Measurements from ENCODE around the gene TFE3. TPM values are rescaled to one million over a fixed set of nuclear protein-coding genes. Genes with fewer than 3 reads are reported as not detected.

The TFE3 gene
- total RNA-seq, 4 donors from 2014 or later, result 29.3 to 44.5 (median 34.7) TPM

DNA sequence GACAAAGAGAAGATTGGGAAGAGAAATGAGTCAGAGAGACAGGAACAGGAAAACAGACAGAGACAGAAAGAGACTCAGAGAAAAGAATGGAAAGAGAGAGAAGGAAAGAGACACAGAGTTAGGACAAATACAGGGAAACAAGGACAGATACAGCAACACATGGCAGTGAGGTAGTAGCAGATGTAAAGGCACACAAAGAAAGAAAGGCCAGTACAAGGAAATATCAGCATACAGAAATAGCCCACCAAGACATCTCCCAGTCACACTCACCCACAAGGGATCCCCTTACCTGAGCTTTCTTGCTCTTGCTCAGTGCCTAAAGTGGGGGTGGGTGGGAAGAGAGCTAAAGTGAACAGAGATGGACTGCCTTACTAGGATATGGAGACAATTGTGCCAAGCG is 45.3 kb downstream of the TFE3 start:
- ATAC-seq, result no peak

DNA sequence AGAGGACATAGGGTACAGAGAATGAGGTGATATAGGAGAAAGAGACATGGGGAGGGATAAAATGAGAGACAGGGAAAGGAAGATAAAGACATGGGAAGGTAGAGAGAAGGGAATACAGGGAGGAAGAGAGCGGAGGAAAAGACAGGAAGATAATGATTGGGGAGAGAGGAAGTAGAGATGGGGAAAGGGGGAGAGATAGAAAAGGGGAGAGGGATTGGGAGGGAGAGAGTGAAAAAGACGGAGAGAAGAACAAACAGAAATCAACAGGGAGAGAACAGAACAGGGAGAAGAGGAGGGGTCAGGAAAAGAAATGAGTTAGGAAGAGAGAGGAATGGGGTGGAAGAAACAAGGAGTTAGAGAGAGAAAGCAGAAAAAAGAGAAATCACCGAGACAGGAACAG is 45.7 kb downstream of the TFE3 start:
- TF ChIP-seq, protein P1, sequence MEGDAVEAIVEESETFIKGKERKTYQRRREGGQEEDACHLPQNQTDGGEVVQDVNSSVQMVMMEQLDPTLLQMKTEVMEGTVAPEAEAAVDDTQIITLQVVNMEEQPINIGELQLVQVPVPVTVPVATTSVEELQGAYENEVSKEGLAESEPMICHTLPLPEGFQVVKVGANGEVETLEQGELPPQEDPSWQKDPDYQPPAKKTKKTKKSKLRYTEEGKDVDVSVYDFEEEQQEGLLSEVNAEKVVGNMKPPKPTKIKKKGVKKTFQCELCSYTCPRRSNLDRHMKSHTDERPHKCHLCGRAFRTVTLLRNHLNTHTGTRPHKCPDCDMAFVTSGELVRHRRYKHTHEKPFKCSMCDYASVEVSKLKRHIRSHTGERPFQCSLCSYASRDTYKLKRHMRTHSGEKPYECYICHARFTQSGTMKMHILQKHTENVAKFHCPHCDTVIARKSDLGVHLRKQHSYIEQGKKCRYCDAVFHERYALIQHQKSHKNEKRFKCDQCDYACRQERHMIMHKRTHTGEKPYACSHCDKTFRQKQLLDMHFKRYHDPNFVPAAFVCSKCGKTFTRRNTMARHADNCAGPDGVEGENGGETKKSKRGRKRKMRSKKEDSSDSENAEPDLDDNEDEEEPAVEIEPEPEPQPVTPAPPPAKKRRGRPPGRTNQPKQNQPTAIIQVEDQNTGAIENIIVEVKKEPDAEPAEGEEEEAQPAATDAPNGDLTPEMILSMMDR (IDR thresholded peaks at IDR 0.05 in 4 of 5, conservative IDR thresholded peaks at IDR 0.05 in 1 of 5), result no peak
- no peak for TF ChIP-seq POLR2A (IDR thresholded peaks at IDR 0.05)
- ATAC-seq, result no peak
- Histone ChIP-seq H3K4me1 (peaks cover 3 to 7% of the 10 kb centered on the region in 2 donors), H3K9me3 (no peaks in the 10 kb centered on the region), H3K27me3 (no peaks in the 10 kb centered on the region), H3K36me3 (peaks cover 0 to 14% of the 10 kb centered on the region in 2 donors), H3K4me3 (no peak overlapping the region), H3K27ac (no peak overlapping the region)
- in situ Hi-C loops (cut with MboI; ENCODE audit: low sequenced_read_pairs in 4 of 4), result no loop called here
- DNase-seq, result no peak
- intact Hi-C loops (cut with DNase I; ENCODE audit: low total_unique reads), result no loop called here

More for the DNA sequence above, 45.3 kb downstream of the TFE3 start:
- no peak for TF ChIP-seq POLR2A (IDR thresholded peaks at IDR 0.05)
- TF ChIP-seq, protein P1 (IDR thresholded peaks at IDR 0.05 in 4 of 5, conservative IDR thresholded peaks at IDR 0.05 in 1 of 5), result no peak
- H3K4me3 ChIP-seq, result no peak overlapping the region
- no peak overlapping the region for H3K27ac ChIP-seq
- no peak for DNase-seq
- no peaks in the 10 kb centered on the region for H3K27me3 ChIP-seq
- in situ Hi-C loops (cut with MboI; ENCODE audit: low sequenced_read_pairs in 4 of 4) (no loop called here), intact Hi-C loops (cut with DNase I; ENCODE audit: low total_unique reads) (no loop called here)
- no peaks in the 10 kb centered on the region for H3K9me3 ChIP-seq
- peaks cover 3 to 7% of the 10 kb centered on the region in 2 donors for H3K4me1 ChIP-seq
- H3K36me3 ChIP-seq, result peaks cover 0 to 14% of the 10 kb centered on the region in 2 donors

DNA sequence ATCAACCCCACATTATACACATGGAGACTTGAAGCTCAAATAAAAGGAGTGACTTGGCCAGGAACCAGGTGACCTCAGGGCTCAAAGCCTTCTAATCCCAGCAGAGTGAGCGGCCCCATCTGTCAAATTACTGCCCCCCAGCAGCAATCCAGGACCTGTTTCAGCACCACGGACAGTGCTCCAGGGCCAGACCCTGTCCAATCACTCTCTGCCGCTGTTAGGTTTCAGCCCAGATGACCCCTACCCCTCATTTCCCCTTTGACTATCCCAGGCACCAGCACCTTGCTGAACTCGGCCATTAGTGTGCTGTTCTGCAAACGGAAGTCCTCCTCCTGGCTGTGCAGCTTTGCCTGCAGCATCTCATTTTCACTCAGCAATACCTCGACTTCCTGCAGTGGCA is 46.2 kb downstream of the TFE3 start:
- in situ Hi-C loops (cut with MboI; ENCODE audit: low sequenced_read_pairs in 4 of 4), result no loop called here
- peaks cover 0 to 14% of the 10 kb centered on the region in 2 donors for H3K36me3 ChIP-seq
- DNase-seq (no peak), ATAC-seq (no peak)
- H3K27ac ChIP-seq, result no peak overlapping the region
- TF ChIP-seq, protein P1 (IDR thresholded peaks at IDR 0.05 in 4 of 5, conservative IDR thresholded peaks at IDR 0.05 in 1 of 5), result no peak
- no peak for TF ChIP-seq POLR2A (IDR thresholded peaks at IDR 0.05)
- peaks cover 3 to 7% of the 10 kb centered on the region in 2 donors for H3K4me1 ChIP-seq
- intact Hi-C loops (cut with DNase I; ENCODE audit: low total_unique reads), result no loop called here
- H3K27me3 ChIP-seq, result no peaks in the 10 kb centered on the region
- H3K4me3 ChIP-seq, result no peak overlapping the region
- no peaks in the 10 kb centered on the region for H3K9me3 ChIP-seq

DNA sequence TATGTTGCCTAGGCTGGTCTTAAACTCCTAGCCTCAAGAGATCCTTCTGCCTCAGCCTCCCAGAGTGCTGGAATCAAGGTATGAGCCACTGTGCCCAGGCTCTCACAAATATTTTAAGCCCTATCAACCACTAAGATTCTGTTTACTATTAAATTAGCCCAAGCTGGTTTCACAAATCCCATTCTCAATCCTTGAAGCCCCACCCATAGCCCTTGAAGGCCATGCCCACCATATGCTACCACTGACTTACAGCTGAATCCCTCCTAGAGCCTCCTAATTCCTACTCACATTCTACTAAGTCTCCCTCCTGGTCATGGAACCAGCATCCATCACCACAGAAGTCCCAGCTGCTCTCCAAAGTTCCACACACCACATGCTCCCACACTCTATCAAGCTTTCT is 50.8 kb downstream of the TFE3 start:
- no peaks in the 10 kb centered on the region for H3K27me3 ChIP-seq
- no peak overlapping the region for H3K4me3 ChIP-seq
- intact Hi-C loops (cut with DNase I; ENCODE audit: low total_unique reads) (no loop called here), in situ Hi-C loops (cut with MboI; ENCODE audit: low sequenced_read_pairs in 4 of 4) (no loop called here)
- no peaks in the 10 kb centered on the region for H3K4me1 ChIP-seq
- no peaks in the 10 kb centered on the region for H3K9me3 ChIP-seq
- no peaks in the 10 kb centered on the region for H3K36me3 ChIP-seq
- DNase-seq, result no peak
- ATAC-seq, result no peak
- TF ChIP-seq, protein P1 (IDR thresholded peaks at IDR 0.05 in 4 of 5, conservative IDR thresholded peaks at IDR 0.05 in 1 of 5), result no peak
- no peak for TF ChIP-seq POLR2A (IDR thresholded peaks at IDR 0.05)
- no peak overlapping the region for H3K27ac ChIP-seq

DNA sequence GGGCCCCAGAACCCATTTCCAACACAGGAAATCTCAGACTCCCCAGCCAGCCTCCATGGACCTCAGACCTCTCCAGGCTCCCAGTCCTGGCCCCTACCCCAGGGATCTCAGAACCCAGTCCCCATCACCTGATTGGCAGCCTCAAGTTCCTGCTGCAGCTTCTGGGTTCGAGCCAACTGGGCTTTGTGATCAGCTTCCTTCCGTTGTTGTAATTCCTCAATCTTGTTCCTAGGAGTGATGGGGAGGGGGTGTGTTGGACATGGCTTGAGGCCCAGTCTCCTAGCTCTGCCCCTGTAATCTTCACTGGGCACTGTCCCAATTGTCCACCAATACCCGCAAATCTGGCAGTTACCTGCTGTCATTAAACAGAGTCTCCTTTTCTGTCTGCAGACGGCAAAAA is 53.7 kb downstream of the TFE3 start:
- intact Hi-C loops (cut with DNase I; ENCODE audit: low total_unique reads), result no loop called here
- no peak for TF ChIP-seq POLR2A (IDR thresholded peaks at IDR 0.05)
- TF ChIP-seq, protein P1 (IDR thresholded peaks at IDR 0.05 in 4 of 5, conservative IDR thresholded peaks at IDR 0.05 in 1 of 5), result no peak
- no peak overlapping the region for H3K27ac ChIP-seq
- in situ Hi-C loops (cut with MboI; ENCODE audit: low sequenced_read_pairs in 4 of 4), result no loop called here
- peaks cover 0 to 6% of the 10 kb centered on the region in 2 donors for H3K36me3 ChIP-seq
- no peak for ATAC-seq
- no peaks in the 10 kb centered on the region for H3K9me3 ChIP-seq
- DNase-seq, result no peak
- no peaks in the 10 kb centered on the region for H3K4me1 ChIP-seq
- H3K27me3 ChIP-seq, result no peaks in the 10 kb centered on the region
- H3K4me3 ChIP-seq, result no peak overlapping the region

All from gastrocnemius medialis (tissue), 4 donors.